HG02610 (cell line): ENCODE measurements around the gene HECTD1.
"Not testable (repeated sequence)": the region's sequence is repeated elsewhere in the genome, so short reads cannot be mapped to it uniquely, and the experiment has no call there.

Experiments
- ATAC-seq: cut with Tn5 transposase; IDR thresholded peaks from one replicate; pipeline ENCODE4 v1.9.1; 2021; ENCODE audit warnings: mild to moderate bottlenecking, moderate library complexity; ENCODE audit not compliant: unreplicated experiment

The HECTD1 gene

GRCh38 chr14:31196839-31197492 is 10.6 kb downstream of the HECTD1 start:
- ATAC-seq, result no peak

- ATAC-seq, result no peak
Measured at GRCh38 chr14:31194661-31195060, 12.9 kb downstream of the HECTD1 start.

- no peak for ATAC-seq
Measured at GRCh38 chr14:31194095-31194494, 13.5 kb downstream of the HECTD1 start.

GRCh38 chr14:31192544-31192943 is 15.0 kb downstream of the HECTD1 start:
- not testable (repeated sequence) for ATAC-seq

DNA sequence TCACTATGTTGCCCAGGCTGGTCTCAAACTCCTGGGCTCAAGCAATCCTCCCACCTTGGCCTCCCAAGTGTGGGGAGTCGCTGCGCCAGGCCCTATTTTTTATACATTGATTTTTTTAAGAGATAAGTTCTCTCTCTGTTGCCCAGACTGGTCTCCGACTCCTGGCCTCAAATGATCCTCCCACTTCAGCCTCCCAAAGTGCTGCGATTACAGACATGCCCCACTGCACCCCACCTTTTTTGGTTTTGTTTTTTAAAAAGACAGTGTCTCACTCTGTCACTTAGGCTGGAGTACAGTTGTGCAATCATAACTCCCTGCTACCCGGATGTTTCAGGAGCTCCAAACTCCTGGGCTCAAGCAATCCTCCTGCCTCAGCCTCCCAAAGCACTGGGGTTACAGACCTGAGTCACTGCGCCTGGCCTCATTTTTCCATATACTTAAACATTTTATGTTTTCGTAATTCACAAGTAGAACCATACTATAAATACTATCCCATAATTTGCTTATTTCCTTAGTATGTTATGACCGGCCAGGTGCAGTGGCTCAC is 16.8 kb downstream of the HECTD1 start:
- ATAC-seq, result no peak

DNA sequence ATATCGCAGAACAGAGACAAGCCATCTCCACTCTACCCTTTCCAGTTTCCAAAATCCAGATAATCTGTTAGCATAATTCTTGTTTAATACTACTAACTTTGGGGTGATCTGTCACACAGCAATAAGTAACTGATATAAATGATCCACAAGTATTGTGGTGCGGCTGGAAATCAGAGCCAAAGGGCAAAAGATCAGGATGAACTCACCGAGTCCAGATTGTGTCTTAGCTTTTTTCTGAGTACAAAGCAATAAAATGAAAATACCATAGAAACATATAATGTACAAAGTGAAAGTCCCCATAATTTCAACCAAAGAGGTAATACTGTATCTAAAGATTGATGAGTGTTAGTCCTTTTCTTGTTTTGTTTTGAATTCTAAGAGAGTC is 17.4 kb downstream of the HECTD1 start:
- ATAC-seq, result no peak

DNA sequence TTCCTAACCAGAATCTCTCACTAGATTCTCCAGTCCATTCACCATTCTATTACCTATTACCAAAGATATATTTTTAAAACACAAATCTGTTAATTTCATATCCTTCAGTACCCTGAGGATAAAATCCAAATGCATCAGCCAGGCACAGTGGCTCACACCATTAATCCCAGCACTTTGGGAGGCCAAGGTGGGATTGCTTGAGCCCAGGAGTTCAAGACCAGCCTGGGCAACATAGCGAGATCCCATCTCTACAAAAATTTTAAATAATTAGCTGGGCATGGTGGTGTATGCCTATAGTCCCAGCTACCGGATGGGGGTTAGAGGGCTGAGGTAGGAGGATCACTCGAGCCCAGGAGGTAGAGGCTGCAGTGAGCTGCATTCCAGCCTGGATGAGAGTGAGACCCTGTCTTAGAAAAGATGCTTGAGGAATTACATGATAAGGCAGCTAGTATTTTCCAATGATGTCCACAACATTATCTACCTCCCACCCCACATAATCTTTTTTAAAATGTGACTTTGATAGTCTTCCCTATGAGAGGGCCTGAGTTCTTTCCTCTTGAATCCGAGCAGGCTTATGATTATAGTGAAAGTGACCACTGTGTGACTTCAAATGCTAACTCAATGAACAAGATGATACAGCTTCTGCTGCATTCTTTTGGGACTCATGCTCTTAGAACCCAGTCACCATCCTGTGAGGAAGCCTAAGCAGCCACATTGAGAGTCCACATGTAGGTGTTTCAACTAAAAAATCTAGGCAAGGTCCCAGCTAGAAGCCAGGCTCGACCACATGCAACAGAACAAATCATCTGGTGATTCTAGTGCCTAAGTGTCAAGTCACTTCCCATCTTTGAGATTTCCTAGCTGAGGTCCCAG is 18.0 kb downstream of the HECTD1 start:
- no peak for ATAC-seq

GRCh38 chr14:31188744-31189143 is 18.8 kb downstream of the HECTD1 start:
- no peak for ATAC-seq

- ATAC-seq, result not testable (repeated sequence)
Measured at GRCh38 chr14:31182016-31182415, 25.6 kb downstream of the HECTD1 start.

DNA sequence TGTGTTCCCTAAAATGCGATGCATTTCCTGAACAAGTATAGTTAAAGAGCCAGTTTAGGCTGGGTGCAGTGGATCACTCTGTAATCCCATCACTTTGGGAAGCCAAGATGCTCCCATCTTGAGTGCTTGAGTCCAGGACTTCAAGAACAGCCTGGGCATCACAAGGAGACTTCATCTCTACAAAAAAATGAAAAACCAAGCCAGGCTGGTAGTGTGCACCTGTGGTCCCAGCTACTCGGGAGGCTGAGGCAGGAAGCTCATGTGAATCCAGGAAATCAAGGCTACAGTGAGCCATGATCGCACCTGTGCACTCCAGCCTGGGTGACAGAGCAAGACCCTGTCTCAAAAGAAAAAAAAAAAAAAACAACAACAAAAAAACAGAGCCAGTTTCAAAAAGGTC is 26.3 kb downstream of the HECTD1 start:
- no peak for ATAC-seq

GRCh38 chr14:31180299-31181051 is 27.1 kb downstream of the HECTD1 start:
- no peak for ATAC-seq

DNA sequence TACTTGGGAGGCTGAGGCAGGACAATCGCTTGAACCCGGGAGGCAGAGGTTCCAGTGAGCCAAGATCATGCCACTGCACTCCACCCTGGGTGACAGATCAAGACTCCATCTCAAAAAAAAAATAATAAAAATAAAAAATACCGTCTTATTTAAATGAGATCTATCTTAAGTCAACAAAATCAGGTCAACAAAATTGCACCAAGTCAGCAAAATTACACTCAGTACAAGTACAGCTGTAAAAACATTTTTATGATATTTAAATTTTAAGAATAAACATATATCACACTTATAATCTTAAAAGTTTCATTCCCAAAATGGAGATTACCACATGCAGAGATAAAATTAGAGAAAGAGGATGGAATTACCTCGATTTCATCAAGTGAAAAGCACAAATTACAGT is 33.2 kb downstream of the HECTD1 start:
- ATAC-seq, result no peak

GRCh38 chr14:31173120-31173837 is 34.3 kb downstream of the HECTD1 start:
- ATAC-seq, result no peak

GRCh38 chr14:31172084-31172483 is 35.5 kb downstream of the HECTD1 start:
- ATAC-seq, result no peak

GRCh38 chr14:31170411-31170810 is 37.2 kb downstream of the HECTD1 start:
- ATAC-seq, result no peak

DNA sequence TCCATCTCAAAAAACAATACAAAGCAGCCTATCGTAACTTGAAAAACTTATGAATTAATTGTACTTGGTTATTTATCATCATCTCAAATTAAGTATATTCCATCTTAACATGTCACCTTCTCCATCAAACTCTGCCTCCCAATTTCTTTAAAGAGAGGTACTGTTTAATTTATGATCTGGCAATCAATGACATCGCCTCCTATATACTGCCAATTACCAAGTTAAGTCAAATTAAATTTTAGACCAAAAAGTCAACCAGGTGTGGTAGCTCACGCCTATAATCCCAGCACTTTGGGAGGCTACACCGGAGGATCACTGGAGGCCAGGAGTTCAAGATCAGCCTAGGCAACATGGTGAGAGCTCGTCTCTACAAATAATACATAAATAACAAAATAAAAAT is 37.7 kb downstream of the HECTD1 start:
- no peak for ATAC-seq

- no peak for ATAC-seq
Measured at GRCh38 chr14:31167032-31167431, 40.6 kb downstream of the HECTD1 start.

- no peak for ATAC-seq
Measured at GRCh38 chr14:31166271-31166561, 41.4 kb downstream of the HECTD1 start.

DNA sequence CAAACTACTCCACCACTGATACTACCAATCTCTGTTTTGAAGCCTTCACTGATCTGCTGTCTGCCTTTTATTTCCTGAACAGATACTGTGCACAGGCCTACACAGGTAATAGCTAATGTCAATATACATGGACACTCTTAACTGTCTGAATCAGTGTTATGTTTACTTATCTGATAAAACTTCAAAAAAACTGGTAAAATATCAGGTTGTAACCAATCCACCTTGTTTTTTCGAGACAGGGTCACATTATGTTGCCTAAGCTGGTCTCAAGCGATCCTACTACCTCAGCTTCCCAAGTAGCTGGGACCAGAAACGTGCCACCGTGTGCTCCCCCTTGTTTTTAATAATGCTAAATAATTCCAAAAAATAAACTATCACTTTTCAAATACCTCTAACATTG is 43.5 kb downstream of the HECTD1 start:
- ATAC-seq, result no peak

DNA sequence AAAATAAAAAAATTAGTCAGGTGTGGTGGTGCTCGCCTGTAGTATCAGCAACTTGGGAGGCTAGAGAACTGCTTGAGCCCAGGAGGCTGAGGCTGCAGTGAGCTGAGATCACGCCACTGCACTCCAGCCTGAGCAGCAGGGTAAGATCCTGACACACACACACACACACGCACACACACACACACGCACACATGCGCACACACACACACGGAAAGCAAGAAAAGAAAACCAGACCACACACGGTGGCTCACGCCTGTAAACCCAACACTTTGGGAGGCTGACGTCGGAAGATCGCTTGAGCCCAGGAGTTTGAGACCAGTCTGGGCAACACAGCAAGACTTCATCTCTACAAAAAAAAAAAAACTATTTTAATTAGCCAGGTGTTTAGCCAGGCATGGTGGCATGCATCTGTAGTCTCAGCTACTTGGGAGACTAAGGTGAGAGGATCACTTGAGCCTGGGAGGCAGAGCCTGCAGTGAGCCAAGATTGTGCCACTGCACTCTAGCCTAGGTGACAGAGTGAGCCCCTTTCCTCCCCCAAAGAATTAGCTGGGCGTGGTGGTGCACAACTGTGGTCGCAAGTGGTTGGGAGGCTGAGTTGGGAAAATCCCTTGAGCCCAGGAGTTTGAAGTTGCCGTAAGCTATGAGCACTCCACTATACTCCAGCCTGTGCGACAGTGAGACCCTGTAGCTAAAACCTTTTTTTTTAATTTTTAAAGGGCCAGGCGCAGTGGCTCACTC is 44.5 kb downstream of the HECTD1 start:
- ATAC-seq, result no peak
